GM21825 (cell line): Measurements from ENCODE around the gene USP7.
"Not testable (repeated sequence)": the region's sequence is repeated elsewhere in the genome, so short reads cannot be mapped to it uniquely, and the experiment has no call there.

Experiments used
- ATAC-seq: cut with Tn5 transposase; IDR thresholded peaks from one replicate; pipeline ENCODE4 v1.9.1; 2021; ENCODE audit warnings: mild to moderate bottlenecking, moderate library complexity; ENCODE audit not compliant: unreplicated experiment

Gene USP7

DNA sequence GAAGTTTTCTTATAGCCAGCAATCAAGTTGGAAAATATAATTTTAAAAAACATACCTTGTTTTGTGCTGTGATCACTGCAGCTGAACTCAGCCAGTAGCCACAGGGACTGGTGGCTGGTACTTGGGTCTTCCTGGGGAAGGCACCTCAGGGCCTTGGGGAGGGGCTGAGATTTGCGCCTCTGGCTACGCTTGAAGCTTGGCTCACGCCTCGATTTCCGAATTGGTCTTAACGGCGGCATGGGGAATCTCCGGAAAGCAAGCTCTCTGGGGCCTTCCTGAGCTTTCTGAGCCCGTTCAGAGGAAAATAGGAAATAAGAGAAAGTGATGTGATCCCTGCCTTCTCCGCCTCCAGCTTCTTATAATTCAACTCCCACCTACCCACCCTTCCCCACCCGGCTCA lies 11.3 kb upstream of the USP7 start:
- no peak for ATAC-seq

DNA sequence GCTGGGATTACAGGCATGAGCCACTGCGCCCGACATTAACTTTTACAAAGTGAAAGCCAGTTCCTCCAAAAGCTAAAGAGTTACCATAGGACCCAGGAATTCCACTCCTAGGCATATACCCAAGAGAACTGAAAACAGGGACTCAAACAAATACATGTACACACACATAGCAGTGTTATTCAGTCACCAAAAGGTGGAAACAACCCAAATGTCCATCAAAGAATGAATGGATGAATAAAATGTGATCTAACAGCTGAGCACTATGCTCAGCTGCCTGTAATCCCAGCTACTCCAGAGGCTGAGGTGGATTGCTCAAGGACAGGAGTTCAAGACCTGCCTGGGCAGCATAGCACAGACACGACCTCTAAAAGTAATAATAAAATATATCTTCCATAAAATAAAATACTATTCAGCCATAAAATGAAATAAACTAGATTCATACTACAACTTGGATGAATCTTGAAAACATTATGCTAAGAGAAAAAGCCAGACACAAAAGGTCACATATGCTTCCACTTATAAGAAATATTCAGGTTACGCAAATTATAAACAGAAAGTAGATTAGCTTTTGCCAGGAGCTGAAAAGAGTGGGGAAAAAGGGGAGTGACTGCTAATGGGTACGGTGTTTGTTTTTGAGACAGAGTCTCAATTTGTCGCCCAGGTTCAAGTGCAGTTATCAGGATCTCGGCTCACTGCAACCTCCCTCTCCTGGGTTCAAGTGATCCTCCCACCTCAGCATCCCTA lies 9.3 kb upstream of the USP7 start:
- ATAC-seq, result no peak

- ATAC-seq, result no peak
Observed at GRCh38 chr16:8971416-8971815, 7.7 kb upstream of the USP7 start.

DNA sequence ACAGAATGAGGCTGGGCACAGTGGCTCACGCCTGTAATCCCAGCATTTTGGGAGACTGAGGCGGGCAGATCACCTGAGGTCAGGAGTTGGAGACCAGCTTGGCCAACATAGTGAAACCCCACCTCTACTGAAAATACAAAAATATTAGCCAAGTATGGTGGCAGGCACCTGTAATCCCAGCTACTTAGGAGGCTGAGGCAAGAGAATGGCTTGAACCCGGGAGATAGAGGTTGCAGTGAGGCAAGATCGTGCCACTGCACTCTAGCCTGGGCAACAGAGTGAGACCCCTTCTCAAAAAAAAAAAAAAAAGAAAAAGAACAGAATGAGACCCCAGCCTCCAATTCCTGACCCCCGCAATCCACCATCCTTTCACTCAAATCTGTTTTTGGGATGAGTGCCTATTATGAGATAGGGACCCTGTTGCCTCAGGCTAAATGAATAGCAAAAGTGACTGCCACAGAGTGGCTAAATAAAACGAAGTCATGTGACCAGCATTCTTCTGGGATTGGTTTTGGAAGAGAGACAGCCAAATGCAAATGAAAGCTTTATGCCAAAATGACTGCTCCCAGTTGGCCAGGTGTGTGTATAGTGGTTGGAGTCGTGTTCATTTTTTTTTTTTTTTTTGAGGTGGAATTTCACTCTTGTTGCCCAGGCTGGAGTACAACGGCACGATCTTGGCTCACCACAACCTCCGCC lies 5.6 kb upstream of the USP7 start:
- not testable (repeated sequence) for ATAC-seq

DNA sequence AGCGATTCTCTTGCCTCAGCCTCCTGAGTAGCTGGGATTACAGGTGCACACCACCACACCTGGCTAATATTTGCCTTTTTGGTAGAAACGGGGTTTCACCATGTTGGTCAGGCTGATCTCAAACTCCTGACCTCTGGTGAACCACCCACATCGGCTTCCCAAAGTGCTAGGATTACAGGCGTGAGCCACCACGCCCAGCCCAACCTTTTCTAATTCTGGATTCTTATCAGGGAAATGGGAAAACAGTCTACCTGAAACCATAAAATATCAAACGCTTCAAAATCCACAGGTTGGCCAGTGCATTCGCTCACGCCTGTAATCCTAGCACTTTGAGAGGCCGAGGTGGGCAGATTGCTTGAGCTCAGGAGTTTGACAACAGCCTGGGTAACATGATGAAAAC lies 4.3 kb upstream of the USP7 start:
- not testable (repeated sequence) for ATAC-seq

DNA sequence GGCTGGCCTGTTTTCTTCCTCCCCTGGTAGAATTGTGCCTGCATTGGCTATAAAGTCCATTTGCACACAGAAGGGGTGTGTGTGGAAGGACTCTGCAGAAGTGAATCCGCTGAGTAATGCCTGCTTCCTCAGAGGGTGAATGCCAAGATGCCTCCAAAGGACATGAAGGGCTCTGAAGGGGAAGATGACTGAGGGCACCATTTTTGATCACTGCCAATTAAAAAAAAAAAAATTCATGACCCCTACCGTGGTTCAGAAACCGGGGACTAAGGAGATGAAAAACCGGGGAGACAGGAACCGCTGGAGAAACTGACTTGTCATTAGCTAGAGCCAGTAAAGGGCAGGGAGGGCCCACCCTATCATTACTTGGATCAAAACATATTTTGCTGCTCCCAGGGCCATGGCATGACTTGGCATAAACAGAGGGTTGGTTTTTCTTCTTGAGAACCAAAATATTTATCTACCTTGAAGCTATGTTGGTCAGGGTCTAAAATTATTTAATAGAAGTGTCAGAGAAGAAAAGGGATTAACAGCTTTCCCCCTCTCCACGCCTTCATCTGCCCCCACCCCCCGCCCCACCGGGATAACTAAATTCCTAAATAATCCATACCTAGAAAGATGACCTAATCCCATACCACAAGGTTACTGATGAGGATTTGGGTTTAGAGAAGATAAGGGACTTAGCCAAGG lies 3.6 kb upstream of the USP7 start:
- no peak for ATAC-seq

GRCh38 chr16:8966817-8967131 lies 3.1 kb upstream of the USP7 start:
- ATAC-seq, result no peak

DNA sequence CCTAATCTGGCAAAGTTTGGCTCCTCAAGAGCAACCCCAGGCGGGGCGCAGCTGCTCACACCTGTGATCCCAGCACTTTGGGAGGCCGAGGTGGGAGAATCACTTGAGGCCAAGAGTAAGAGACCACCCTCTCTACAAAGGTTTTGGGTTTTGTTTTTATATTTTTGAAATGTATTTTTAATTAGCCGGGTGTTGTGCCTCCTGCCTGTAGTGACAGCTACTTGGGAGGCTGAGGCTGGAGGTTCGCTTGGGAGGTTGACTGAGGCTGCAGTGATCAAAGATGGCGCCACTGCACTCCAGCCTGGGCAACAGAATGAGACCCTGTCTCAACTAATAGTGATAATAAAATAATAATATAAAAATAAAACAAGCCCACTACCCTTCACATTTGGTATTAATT lies 756 bp upstream of the USP7 start:
- no peak for ATAC-seq

DNA sequence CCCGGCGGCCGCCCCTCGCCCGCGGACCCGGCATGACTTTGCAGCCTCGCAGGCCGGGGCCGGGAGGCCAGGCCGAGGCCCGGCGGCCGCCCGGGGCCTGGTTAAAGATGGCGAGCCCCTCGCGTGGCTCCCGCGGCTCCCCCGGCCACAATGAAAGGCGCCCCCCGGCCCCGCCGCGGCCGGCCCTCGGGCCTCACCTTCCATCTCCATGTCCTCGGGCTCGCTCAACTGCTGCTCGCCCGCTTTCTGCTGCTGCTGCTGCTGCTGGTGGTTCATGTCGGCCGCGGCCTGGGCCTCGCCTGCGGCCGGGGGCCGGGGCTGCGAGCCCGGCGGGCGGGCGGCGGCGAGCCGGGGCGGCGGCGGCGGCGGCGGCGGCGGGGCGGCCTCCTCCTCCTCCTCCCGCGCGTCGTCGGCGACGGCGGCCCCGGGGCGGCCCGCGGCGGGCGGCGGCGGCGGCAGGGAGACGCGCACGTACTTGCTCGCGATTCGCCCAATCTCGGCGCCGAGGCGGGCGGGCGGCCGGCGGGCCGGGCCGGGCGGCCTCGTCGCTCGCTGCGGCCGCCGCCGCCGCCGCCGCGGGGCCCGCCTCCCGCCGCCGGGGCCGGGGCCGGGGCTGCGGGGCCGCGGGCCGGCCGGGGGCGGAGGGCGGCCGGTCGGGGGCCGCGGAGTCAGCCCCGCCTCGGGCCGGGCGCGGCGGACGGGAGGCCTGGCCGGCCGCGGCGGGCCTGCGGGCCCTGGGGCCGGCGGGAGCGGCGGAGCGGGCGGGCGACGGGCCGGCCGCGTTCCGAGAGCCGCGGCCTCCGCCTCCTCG lies 491 bp downstream of the USP7 start:
- no peak for ATAC-seq

GRCh38 chr16:8962393-8963009 lies 1.2 kb downstream of the USP7 start:
- no peak for ATAC-seq

DNA sequence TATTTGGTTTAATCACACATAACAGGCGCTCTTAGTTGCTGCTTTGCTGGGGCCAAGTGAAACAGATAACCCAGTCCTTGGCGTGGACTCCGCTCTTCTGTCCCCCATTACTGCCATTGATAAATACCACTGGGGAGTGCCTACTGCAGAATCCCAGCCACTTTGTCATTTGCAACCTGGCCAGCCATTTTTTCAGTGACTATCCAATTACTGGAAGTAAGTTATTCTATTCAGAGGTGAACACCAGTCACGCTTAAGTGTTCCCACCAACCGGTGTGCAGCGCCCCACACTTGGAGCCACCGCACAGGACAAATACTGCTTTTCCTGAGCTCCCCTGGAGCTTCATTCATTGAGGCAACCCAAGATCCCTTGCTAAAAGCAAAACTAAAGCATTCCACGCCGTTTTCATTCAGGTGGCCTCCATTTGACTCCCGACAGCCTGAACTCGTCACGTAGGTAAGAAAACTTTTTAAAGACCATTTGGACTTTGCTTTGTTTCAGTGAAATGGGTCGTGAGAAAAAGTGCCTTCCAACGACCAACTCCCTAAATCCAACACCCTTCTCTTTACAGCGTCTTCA lies 1.8 kb downstream of the USP7 start:
- ATAC-seq, result no peak

GRCh38 chr16:8960788-8961109 lies 3.0 kb downstream of the USP7 start:
- ATAC-seq, result no peak

DNA sequence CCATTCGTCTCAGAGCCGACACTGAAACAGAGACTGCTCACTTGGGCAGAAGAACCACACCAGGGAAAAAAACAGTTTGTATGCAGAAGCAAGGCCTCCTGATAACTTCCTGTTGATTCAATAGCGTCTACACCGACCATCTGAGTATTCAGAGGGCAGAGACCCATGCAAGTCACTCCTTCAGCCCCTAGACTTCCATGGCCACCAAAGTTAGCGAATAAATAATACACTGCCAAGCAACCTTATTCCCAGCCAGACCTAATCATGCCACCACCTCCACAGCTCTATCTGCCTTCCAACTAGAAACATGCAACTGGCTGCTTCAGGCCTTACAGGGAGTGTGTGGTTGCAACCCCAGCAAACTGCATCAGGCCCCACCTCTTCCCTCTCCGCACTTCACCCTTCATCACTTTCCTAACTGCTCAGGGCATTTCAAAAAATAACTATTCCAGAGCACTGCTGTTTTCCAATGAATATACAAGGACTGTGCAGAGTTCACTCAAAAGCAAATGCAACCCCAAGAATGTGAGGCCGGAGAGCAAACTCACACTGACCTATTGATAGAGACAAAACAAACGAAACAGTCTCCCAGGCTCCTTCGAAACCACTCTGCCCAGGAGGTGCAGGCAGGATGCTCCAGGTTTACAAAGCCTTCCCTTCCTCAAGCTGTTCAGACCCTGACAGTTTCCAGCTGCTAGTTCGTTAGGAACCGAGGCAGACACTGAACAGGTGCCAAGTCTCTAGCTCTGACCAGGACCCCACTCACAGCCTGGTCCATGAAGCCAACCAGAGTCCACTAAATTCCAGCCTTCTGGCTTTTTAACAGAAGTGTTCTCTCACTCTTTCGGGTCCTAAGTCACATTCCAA lies 3.6 kb downstream of the USP7 start:
- no peak for ATAC-seq

DNA sequence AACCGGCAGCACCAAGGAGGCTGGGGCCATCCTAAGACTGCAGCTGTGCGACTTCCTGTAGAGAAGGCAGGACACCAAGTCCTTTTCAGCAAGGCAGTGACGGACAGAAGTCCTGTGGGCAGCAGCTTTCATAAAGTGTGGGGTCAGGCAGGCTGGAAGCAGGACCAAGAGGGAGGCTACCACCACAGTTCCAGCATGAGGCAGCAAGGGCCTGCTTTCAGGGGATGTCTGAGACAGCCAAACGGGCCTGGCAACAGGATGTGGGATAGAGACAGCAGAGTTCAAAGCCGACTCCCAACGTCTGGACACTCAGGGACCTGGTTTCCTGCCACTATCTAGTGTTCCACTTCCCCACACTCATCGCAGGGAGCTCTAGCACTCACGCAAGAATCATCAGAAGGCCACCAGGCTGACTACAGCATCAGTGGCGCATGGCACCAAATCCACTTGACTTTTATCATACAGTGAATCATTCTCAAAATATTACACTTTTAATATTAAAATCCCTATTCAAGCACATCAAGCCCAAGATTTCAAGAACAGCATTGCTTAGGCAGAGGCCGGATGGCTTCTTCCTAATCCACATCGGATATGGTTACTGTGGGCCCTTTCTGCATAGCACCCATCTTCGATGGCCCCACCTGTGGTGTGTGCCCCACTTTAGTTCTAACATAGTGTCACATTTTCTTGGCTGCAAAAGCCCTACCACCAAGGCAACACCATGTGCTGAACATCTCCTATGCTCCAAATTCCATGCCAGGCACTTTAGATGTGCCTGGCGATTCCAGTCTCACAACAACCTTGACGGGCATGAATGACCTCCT lies 5.2 kb downstream of the USP7 start:
- no peak for ATAC-seq

- no peak for ATAC-seq
Observed at GRCh38 chr16:8957509-8958157, 6.1 kb downstream of the USP7 start.

DNA sequence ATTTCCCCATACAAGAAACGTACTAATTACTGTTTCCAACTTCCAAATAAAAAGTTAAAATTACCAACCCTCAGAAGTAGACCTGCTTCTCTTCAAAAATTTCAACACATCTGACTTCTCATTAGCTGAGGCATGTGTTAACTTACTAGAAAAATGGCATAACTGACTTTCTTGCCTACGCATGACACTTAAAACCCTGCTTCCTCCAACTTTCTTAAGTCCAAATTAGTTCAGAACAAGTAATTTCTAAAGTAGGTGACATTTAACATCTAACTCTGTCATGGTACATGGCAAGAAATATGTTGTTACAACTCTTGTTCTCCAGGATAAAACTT lies 6.7 kb downstream of the USP7 start:
- no peak for ATAC-seq

GRCh38 chr16:8956265-8957062 lies 7.2 kb downstream of the USP7 start:
- no peak for ATAC-seq

- ATAC-seq, result no peak
Observed at GRCh38 chr16:8955828-8956227, 7.9 kb downstream of the USP7 start.
